AG04449 (cell line): ENCODE data around the gene WASF2.
"Not testable (repeated sequence)": the region's sequence is repeated elsewhere in the genome, so short reads cannot be mapped to it uniquely, and the experiment has no call there.

Experiments used
- CTCF ChIA-PET: fragments of 350-600 bp; formaldehyde crosslinking; extraction: SDS; loops from one replicate; lab custom pipeline; 2021; ENCODE audit warnings: antibody characterized with exemption; lab: Yijun Ruan, JAX
- POLR2A ChIA-PET: fragments of 400-600, 350-600 bp; formaldehyde crosslinking; extraction: SDS; loops from one replicate; lab custom pipeline; 2020; ENCODE audit warnings: antibody characterized with exemption, inconsistent platforms; lab: Yijun Ruan, JAX
- DNase-seq: peaks from one replicate; pipeline ENCODE4 v3.0.0-alpha.2; 2010; ENCODE audit warnings: low read depth, low spot score
- H3K4me3 ChIP-seq: 2 replicates; pipeline ENCODE4 v1.5.1; 2011; ENCODE audit warnings: low read depth, mild to moderate bottlenecking, control low read depth, low read length
- TF ChIP-seq, protein P1 (sequence below): IDR thresholded peaks from one replicate; pipeline ENCODE4 v1.5.1; 2011; ENCODE audit warnings: mild to moderate bottlenecking, moderate library complexity, low read length, control low read depth, inconsistent platforms; ENCODE audit not compliant: insufficient read depth; ENCODE audit errors: missing control alignments

Gene WASF2

DNA sequence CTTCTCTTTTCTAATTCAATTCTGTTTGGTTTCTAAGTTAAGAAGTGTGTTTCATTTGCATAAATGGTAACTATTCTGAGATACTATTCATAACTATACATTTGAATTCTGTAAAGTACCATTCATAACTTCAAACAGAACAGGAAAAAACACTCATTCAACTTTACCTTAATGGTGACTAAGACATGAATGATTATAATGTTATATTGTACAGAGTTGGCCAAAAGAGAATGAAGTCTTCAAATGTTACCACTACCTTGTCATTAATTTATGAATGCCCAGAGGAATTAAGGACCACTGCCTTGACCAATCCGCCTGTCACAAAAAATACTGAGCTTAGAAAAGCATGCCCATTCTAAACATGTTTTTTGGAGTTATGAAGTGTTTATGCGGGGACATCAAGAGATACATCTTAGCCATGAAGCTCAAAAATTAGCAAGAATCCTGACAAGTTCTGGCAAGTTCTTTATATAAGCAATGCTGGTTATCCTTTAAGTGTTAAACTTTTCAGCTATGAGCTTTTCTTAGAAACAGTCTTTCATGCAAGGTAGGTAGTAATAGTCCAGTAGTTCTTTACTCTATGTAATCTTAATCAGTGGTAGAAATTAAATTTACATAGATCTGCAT lies 7.9 kb downstream of the WASF2 start:
- DNase-seq = no peak
- TF ChIP-seq, protein P1, sequence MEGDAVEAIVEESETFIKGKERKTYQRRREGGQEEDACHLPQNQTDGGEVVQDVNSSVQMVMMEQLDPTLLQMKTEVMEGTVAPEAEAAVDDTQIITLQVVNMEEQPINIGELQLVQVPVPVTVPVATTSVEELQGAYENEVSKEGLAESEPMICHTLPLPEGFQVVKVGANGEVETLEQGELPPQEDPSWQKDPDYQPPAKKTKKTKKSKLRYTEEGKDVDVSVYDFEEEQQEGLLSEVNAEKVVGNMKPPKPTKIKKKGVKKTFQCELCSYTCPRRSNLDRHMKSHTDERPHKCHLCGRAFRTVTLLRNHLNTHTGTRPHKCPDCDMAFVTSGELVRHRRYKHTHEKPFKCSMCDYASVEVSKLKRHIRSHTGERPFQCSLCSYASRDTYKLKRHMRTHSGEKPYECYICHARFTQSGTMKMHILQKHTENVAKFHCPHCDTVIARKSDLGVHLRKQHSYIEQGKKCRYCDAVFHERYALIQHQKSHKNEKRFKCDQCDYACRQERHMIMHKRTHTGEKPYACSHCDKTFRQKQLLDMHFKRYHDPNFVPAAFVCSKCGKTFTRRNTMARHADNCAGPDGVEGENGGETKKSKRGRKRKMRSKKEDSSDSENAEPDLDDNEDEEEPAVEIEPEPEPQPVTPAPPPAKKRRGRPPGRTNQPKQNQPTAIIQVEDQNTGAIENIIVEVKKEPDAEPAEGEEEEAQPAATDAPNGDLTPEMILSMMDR = no peak
- H3K4me3 ChIP-seq = no peak overlapping the region
- ChIA-PET POLR2A (no interaction called here), CTCF (interaction anchor here (0.6 to 1.1 kb wide), 3 partner anchors 56 to 75 kb away, joined by 3 to 4 read pairs (median 3); no protein-coding TSS in a partner anchor)

DNA sequence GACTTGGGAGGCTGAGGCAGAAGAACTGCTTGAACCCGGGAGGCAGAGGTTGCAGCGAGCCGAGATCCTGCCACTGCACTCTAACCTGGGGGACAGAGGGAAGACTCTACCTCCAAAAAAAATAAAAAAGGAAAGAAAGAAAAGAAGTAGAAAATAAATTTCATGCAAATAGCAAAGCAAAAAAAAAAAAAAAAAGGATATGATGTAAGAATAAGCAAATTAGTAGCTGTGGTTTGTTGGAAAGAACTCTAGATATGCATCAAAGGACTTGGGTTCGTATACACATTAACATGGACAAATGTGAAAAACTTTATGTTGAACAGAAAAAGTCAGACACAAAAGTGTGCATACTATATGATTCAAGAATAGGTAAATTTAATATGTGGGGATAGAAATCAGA lies 11.9 kb downstream of the WASF2 start:
- TF ChIP-seq, protein P1 = no peak
- no peak overlapping the region for H3K4me3 ChIP-seq
- DNase-seq = no peak
- ChIA-PET POLR2A (no interaction called here), CTCF (no interaction called here)

DNA sequence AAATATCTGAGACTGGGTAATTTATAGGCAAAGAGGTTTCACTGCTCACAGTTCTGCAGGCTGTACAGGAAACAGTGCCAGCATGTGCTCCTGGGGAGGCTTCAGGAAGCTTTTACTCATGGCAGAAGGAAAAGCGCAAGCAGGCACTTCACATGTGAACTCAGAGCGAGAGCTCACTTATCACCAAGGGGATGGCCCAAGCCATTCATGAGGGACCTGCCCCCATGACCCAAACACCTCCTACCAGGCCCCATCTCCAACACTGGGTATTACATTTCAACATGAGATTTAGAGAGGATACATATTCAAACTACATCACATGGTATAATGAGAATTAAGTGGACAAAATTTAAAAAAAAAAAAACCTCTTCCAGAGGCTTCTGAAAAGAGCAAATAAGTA lies 13.7 kb downstream of the WASF2 start:
- ChIA-PET CTCF (no interaction called here), POLR2A (no interaction called here)
- TF ChIP-seq, protein P1 = no peak
- no peak overlapping the region for H3K4me3 ChIP-seq
- DNase-seq = no peak

DNA sequence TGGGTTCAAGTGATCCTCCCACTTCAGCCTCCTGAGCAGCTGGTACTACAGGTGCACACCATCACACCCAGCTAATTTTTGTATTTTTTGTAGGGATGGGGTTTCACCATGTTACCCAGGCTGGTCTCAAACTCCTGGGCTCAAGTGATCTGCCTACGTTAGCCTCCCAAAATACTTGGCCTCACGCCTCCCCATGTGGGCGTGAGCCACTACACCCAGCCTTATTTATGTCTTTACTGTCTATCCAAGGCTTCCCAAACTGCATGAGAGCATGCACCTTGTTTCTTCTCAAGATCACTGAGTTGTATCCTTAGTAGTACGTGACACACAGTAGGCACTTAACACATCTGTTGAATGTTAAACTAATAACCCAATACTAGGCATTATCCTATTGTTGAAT lies 14.2 kb downstream of the WASF2 start:
- TF ChIP-seq, protein P1 = no peak
- no peak for DNase-seq
- ChIA-PET POLR2A (no interaction called here), CTCF (no interaction called here)
- H3K4me3 ChIP-seq = no peak overlapping the region

DNA sequence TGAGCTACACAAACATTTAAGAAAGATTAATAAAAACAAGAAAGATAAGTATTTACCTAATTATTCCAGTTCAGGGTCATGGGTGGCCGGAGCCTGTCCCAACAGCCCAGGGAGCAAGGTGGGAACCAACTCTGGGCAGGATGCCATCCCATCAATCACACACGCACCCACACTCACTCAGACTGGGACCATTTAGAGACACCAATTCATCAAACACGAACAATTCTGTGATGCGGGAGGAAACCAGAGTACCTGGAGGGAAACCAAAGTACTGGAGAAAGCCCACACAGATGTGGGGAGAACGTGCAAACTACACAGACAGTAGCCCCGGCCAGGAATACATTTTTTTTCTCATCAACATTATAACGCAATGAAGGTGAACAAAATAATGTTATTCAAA lies 16.2 kb downstream of the WASF2 start:
- ChIA-PET CTCF (interaction anchor here (1.3 kb wide), 1 partner anchor 83 kb away, joined by 3 read pairs; no protein-coding TSS in a partner anchor), POLR2A (no interaction called here)
- TF ChIP-seq, protein P1 = no peak
- no peak for DNase-seq
- no peak overlapping the region for H3K4me3 ChIP-seq

DNA sequence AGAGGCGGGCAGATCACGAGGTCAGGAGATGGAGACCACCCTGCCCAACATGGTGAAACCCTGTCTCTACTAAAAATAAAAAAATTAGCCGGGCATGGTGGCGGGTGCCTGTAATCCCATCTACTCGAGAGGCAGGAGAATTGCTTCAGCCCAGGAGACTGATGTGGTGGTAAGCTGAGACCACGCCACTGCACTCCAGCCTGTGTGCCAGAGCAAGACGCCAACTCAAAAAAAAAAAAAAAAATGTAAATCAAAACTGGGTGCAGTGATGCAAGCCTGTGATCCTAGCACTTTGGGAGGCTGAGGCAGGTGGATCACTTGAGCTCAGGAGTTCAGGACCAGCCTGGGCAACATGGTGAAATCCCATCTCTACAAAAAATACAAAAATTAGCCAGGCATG lies 17.9 kb downstream of the WASF2 start:
- CTCF ChIA-PET = interaction anchor here (0.7 kb wide), 1 partner anchor 85 kb away, joined by 3 read pairs; no protein-coding TSS in a partner anchor
- POLR2A ChIA-PET = not testable (repeated sequence)

DNA sequence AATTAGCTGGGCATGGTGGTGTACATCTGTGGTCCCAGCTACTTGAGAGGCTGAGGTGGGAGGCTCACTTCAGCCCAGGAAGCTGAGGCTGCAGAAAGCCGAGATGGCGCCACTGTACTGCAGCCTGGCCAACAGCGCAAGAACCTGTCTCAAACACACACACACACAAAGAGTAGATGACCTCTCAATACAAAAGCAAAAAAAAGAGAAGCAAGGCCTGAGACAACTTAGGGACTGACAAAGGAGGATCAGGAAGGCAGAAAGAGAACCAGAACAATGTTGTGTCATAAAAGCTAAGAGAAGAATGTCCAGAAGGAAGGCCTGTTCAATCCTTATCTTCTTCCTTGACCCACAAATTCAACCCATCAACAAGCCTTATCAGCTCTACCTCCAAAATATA lies 18.5 kb downstream of the WASF2 start:
- no peak for DNase-seq
- TF ChIP-seq, protein P1 = no peak
- ChIA-PET CTCF (interaction anchor here (1.4 kb wide), 1 partner anchor 188 kb away, joined by 3 read pairs; no protein-coding TSS in a partner anchor), POLR2A (no interaction called here)
- H3K4me3 ChIP-seq = no peak overlapping the region

More for the DNA sequence above, 17.9 kb downstream of the WASF2 start:
- DNase-seq, H3K4me3 ChIP-seq: not testable (repeated sequence)
